KG1 (cell line): Measurements from ENCODE around the gene CAPN11.
"Not testable (repeated sequence)": the region's sequence is repeated elsewhere in the genome, so short reads cannot be mapped to it uniquely, and the experiment has no call there.

Experiments
- DNase-seq: peaks from one replicate; lab custom pipeline; 2025; lab: John Stamatoyannopoulos, UW

The CAPN11 gene

DNA sequence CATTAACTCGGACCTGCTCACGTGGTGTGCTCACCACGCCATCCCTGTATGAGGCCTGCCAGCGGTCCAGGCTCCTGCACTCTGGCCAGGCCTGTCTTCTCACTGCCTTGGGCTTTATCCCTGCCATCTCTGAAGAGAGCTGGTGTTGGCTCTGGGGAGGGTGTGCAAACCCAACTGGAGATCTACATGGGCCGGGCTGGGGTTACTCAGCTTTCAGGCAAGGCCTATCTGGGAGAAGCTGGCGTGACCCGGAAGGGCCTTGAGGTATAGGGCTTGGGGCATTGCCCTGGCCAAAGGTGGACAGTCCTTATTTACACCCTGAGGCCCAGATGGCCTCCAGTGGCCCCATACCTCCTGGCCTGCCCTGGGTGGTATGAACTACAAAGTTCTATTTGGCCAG lies 69.8 kb downstream of the CAPN11 start:
- no peak for DNase-seq

GRCh38 chr6:44228836-44229235 lies 70.2 kb downstream of the CAPN11 start:
- DNase-seq = no peak

GRCh38 chr6:44229376-44230033 lies 70.9 kb downstream of the CAPN11 start:
- no peak for DNase-seq

DNA sequence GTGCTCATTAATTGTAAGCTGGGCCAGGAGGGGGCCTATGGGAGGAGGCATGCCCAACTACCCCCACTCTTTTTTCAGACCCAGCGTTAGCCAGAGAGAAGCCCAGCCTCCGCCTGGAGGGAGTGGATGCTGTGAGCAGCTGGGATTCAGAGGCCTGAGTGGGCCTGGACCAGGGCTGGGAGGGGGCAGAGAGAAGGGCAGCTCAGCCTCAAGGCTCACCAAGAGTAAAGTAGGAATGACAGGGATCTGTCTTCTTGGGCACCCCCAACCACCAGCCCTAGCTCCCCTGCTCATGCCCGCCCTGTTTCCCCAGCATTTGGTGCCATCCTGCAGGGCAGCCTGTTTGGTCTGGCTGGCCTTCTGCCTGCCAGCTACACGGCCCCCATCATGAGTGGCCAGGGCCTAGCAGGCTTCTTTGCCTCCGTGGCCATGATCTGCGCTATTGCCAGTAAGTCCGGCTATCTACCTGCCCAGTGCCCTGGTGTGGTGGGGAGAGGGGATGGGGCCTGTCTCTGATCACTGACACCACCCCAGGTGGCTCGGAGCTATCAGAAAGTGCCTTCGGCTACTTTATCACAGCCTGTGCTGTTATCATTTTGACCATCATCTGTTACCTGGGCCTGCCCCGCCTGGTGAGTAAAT lies 71.5 kb downstream of the CAPN11 start:
- no peak for DNase-seq

DNA sequence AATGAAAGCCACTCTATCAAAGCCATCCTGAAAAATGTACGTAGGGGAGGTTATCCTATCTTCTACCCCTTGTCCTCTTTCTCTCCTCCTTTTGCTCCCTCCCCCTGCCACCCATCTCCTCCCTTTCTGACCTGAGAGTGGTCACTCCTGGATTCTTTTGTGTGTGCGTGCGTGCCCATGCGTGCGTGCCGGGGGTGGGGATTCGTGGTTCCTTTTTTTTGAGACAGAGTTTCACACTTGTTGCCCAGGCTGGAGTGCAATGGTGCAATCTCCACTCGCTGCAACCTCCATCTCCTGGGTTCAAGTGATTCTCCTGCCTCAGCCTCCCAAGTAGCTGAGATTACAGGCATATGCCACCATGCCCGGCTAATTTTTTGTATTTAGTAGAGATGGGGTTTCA lies 72.8 kb downstream of the CAPN11 start:
- not testable (repeated sequence) for DNase-seq

GRCh38 chr6:44232676-44233566 lies 74.3 kb downstream of the CAPN11 start:
- DNase-seq = no peak

- no peak for DNase-seq
Measured at GRCh38 chr6:44233567-44234100, 75.0 kb downstream of the CAPN11 start.
